Endothelial cell of umbilical vein (primary cell): Measurements from ENCODE around the gene CHST15. TPM values are rescaled to one million over a fixed set of nuclear protein-coding genes. Genes with fewer than 3 reads are reported as not detected.

Experiments used
- BruUV-seq: library from RNA; stranded (reverse); fragments of 400-500 nt; replicated peaks from 2 replicates; lab custom pipeline; 2021; lab: Mats Ljungman, UMichigan
- CTCF ChIA-PET: fragments of 300-600, 350-600 bp; sonication (Branson Sonifier 250); formaldehyde crosslinking; loops from one replicate; lab custom pipeline; 2021; ENCODE audit warnings: antibody characterized with exemption, inconsistent platforms; lab: Charles Lee
- POLR2A ChIA-PET: fragments of 300-600, 350-600 bp; sonication (Branson Sonifier 250); formaldehyde crosslinking; loops from one replicate; lab custom pipeline; 2021; ENCODE audit warnings: antibody characterized with exemption, inconsistent platforms; lab: Charles Lee
- DNase-seq: peaks from one replicate; pipeline ENCODE4 v3.0.0-alpha.2; 2011; ENCODE audit warnings: low read depth, low spot score
- FAIRE-seq: peaks from 2 replicates; lab custom pipeline; 2011; peaks lifted over from hg19 to GRCh38; lab: Jason Lieb, UNC
- H2AFZ ChIP-seq: 2 replicates; pipeline ENCODE4 v1.6.0; 2012; ENCODE audit warnings: low read depth, low read length, control low read depth, inconsistent platforms
- H3K27ac ChIP-seq: 2 replicates; pipeline ENCODE4 v1.5.1; 2011; ENCODE audit warnings: low read depth, mild to moderate bottlenecking, control low read depth, low read length, moderate library complexity; ENCODE audit not compliant: insufficient read depth
- H3K27me3 ChIP-seq, 2 experiments: 2 replicates each; pipeline versions ENCODE4 v1.6.0 to v1.6.1; 2011; ENCODE audit warnings: low read length in 2 of 2, mixed read lengths in 1 of 2; ENCODE audit not compliant: control insufficient read depth in 2 of 2, insufficient read depth in 2 of 2
- H3K36me3 ChIP-seq, 2 experiments: 2 replicates in 1 of 2; 3 replicates in 1 of 2; pipeline ENCODE4 v1.5.1; 2011; ENCODE audit warnings: low read length in 2 of 2, mild to moderate bottlenecking in 1 of 2, moderate library complexity in 1 of 2; ENCODE audit not compliant: control insufficient read depth in 2 of 2, insufficient read depth in 2 of 2; ENCODE audit errors: extremely low read depth in 1 of 2
- H3K4me1 ChIP-seq: 3 replicates; pipeline ENCODE4 v1.5.1; 2011; ENCODE audit warnings: mild to moderate bottlenecking, low read length; ENCODE audit not compliant: control insufficient read depth, insufficient read depth; ENCODE audit errors: extremely low read depth
- H3K4me2 ChIP-seq: 2 replicates; pipeline ENCODE4 v1.6.1; 2011; ENCODE audit warnings: low read length, control low read depth, mixed read lengths; ENCODE audit not compliant: insufficient read depth
- H3K4me3 ChIP-seq, 3 experiments: fragments of 200-600 bp in 1 of 3; sonication (generic), shearing (Covaris generic) in 1 of 3; replicated peaks in 1 of 3; 2 replicates each; pipeline ENCODE4 v1.5.1; 2011 to 2016; ENCODE audit warnings: control low read depth in 3 of 3, low read length in 3 of 3, mild to moderate bottlenecking in 2 of 3, inconsistent platforms in 1 of 3, low read depth in 1 of 3, moderate library complexity in 1 of 3; ENCODE audit not compliant: insufficient read depth in 1 of 3
- H3K79me2 ChIP-seq: 2 replicates; pipeline ENCODE4 v1.6.0; 2012; ENCODE audit warnings: low read length, inconsistent platforms; ENCODE audit not compliant: control insufficient read depth, insufficient read depth
- H3K9ac ChIP-seq: replicated peaks from 2 replicates; pipeline ENCODE3; 2011; ENCODE audit warnings: low read length, control low read depth; ENCODE audit not compliant: insufficient read depth; ENCODE audit errors: extremely low read depth
- H3K9me1 ChIP-seq: replicated peaks from 3 replicates; pipeline ENCODE4 v1.6.0; 2011; ENCODE audit warnings: mild to moderate bottlenecking, low read length; ENCODE audit not compliant: control insufficient read depth, insufficient read depth; ENCODE audit errors: extremely low read depth
- H3K9me3 ChIP-seq: replicated peaks from 2 replicates; pipeline ENCODE4 v1.5.1; 2012; ENCODE audit warnings: low read length, inconsistent platforms; ENCODE audit not compliant: control insufficient read depth, insufficient read depth
- H4K20me1 ChIP-seq: replicated peaks from 2 replicates; pipeline ENCODE3; 2011; ENCODE audit warnings: mild to moderate bottlenecking, low read length; ENCODE audit not compliant: control insufficient read depth, insufficient read depth; ENCODE audit errors: extremely low read depth
- CTCF ChIP-seq, 2 donors: IDR thresholded peaks; 1 replicate in 1 of 2; 2 replicates in 1 of 2; pipeline ENCODE4 v1.5.1; 2011; ENCODE audit warnings: low read length in 2 of 2, mild to moderate bottlenecking in 2 of 2, moderate library complexity in 2 of 2, control low read depth in 1 of 2, inconsistent platforms in 1 of 2, low read depth in 1 of 2; ENCODE audit not compliant: insufficient read depth in 1 of 2; ENCODE audit errors: extremely low read depth in 1 of 2
- FOS ChIP-seq: IDR thresholded peaks from 2 replicates; pipeline ENCODE4 v1.6.1; 2011; ENCODE audit warnings: mild to moderate bottlenecking, low read length, moderate library complexity, borderline replicate concordance; ENCODE audit not compliant: insufficient read depth
- POLR2A ChIP-seq: IDR thresholded peaks from 2 replicates; pipeline ENCODE4 v1.6.1; 2012; ENCODE audit warnings: low read depth, mild to moderate bottlenecking, control low read depth, low read length
- dilution Hi-C: fragments of 300-500 bp; cut with MboI; formaldehyde crosslinking; loops from one replicate; pipeline ENCODE4 v1.15.0; 2019; ENCODE audit warnings: low sequenced_read_pairs; ENCODE audit not compliant: extremely low pct_ligation_motif_present
- intact Hi-C: fragments of 100-400 bp; cut with micrococcal nuclease; formaldehyde crosslinking; loops from one replicate; pipeline ENCODE4 v1.10.0; 2022
- polyA plus RNA-seq, 4 experiments: library from polyadenylated mRNA; depleted of rRNA in 3 of 4; stranded (reverse) in 3 of 4; unstranded in 1 of 4; fragments of >200 nt; gene quantifications; 2 replicates each; pipeline versions ENCODE4 v1.2.1 to v1.2.3, GENCODE V29; 2011 to 2012; ENCODE audit warnings: missing spikeins in 1 of 4
- total RNA-seq: library from RNA; stranded (reverse); gene quantifications from 2 replicates; pipeline ENCODE4 v1.2.3, GENCODE V29; 2021
- TF ChIP-seq, protein P1 (sequence below): IDR thresholded peaks from 2 replicates; pipeline ENCODE4 v1.6.1; 2011; ENCODE audit not compliant: insufficient read depth, insufficient read length

The CHST15 gene
- total and polyA plus RNA-seq, 2 donors (not counting 3 experiments of a cell fraction or from before 2014, with no cell fraction given) = 23.1 to 29.2 TPM

GRCh38 chr10:123995461-123996131 lies 97.8 kb downstream of the CHST15 start:
- intact Hi-C loops = loop anchor here (2.0 kb wide), 1 partner anchor 157 kb away; no protein-coding TSS in a partner anchor

More at GRCh38 chr10:123995461-123996131, 97.8 kb downstream of the CHST15 start:
- H3K27me3 ChIP-seq = peaks cover 16 to 17% of the 10 kb centered on the region in 2 experiments
- peak overlapping the region; percentile 1 for H2AFZ ChIP-seq
- no peaks in the 10 kb centered on the region for H3K9me1 ChIP-seq
- no peak overlapping the region for H3K4me3 ChIP-seq
- H3K9me3 ChIP-seq = no peaks in the 10 kb centered on the region
- no peaks in the 10 kb centered on the region for H3K36me3 ChIP-seq
- BruUV-seq = no TSS peak
- dilution Hi-C loops = no loop called here
- H3K4me2 ChIP-seq = no peak overlapping the region
- peak; percentile 31 for DNase-seq
- H3K27ac ChIP-seq = no peak overlapping the region
- H3K4me1 ChIP-seq = no peaks in the 10 kb centered on the region
- FAIRE-seq = no peak
- CTCF ChIA-PET = interaction anchor here (0.9 to 7.6 kb wide), 15 partner anchors 10 to 409 kb away, joined by 3 to 691 read pairs (median 6); no protein-coding TSS in a partner anchor
- TF ChIP-seq POLR2A (no peak), FOS (no peak), CTCF (IDR thresholded peaks at IDR 0.05; ENCODE audit: extremely low read depth in 1 of 2, insufficient read depth in 1 of 2, low read depth in 1 of 2, low read length in 2 of 2) (peak; percentile 13 to 45)
- TF ChIP-seq, protein P1, sequence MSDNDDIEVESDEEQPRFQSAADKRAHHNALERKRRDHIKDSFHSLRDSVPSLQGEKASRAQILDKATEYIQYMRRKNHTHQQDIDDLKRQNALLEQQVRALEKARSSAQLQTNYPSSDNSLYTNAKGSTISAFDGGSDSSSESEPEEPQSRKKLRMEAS = no peak
- H4K20me1 ChIP-seq = no peaks in the 10 kb centered on the region
- POLR2A ChIA-PET = no interaction called here
- H3K9ac ChIP-seq = no peak overlapping the region
- H3K79me2 ChIP-seq = no peaks in the 10 kb centered on the region
